Karpas-422 (cell line): ENCODE results near the gene PRSS1. TPM values are rescaled to one million over a fixed set of nuclear protein-coding genes. Genes with fewer than 3 reads are reported as not detected.

Experiments used
- DNase-seq: peaks from one replicate; pipeline ENCODE4 v3.0.0-alpha.2; 2015
- H2AFZ ChIP-seq: fragments of 200-600 bp; sonication (generic); 2 replicates; pipeline ENCODE4 v1.6.1; 2014; ENCODE audit warnings: antibody characterized with exemption, low read length, mixed read lengths
- H3K27ac ChIP-seq: fragments of 200-600 bp; sonication (generic); 2 replicates; pipeline ENCODE4 v1.5.1; 2014; ENCODE audit warnings: mild to moderate bottlenecking, low read length, moderate library complexity
- H3K27me3 ChIP-seq: fragments of 200-600 bp; sonication (generic); 2 replicates; pipeline ENCODE4 v1.6.1; 2014; ENCODE audit warnings: low read length, mixed read lengths
- H3K36me3 ChIP-seq: fragments of 200-600 bp; sonication (generic); 2 replicates; pipeline ENCODE4 v1.6.1; 2014; ENCODE audit warnings: low read length, mixed read lengths; ENCODE audit not compliant: insufficient read depth
- H3K4me1 ChIP-seq: fragments of 200-600 bp; sonication (generic); 2 replicates; pipeline ENCODE4 v1.6.1; 2014; ENCODE audit warnings: mild to moderate bottlenecking, low read length, mixed read lengths
- H3K4me2 ChIP-seq: fragments of 200-600 bp; sonication (generic); 2 replicates; pipeline ENCODE4 v1.6.1; 2014; ENCODE audit warnings: low read length, low read depth, mild to moderate bottlenecking; ENCODE audit not compliant: poor library complexity, severe bottlenecking
- H3K4me3 ChIP-seq: fragments of 200-600 bp; sonication (generic); 2 replicates; pipeline ENCODE4 v1.5.1; 2014; ENCODE audit warnings: mild to moderate bottlenecking, antibody characterized with exemption, low read length, mixed read lengths
- H3K79me2 ChIP-seq: fragments of 200-600 bp; sonication (generic); 2 replicates; pipeline ENCODE4 v1.6.1; 2014; ENCODE audit warnings: mild to moderate bottlenecking, low read length, mixed read lengths
- H3K9ac ChIP-seq: fragments of 200-600 bp; sonication (generic); 2 replicates; pipeline ENCODE4 v1.6.0; 2014; ENCODE audit warnings: low read length
- H3K9me2 ChIP-seq: fragments of 200-600 bp; sonication (generic), shearing (Covaris generic); replicated peaks from 2 replicates; pipeline ENCODE4 v1.6.0; 2014; ENCODE audit warnings: mild to moderate bottlenecking, low read length, moderate library complexity; ENCODE audit not compliant: insufficient read depth
- H3K9me3 ChIP-seq: fragments of 300-700, 200-600 bp; sonication (generic); 2 replicates; pipeline ENCODE4 v1.6.1; 2014; ENCODE audit warnings: low read length, mixed read lengths
- H4K20me1 ChIP-seq: fragments of 200-600 bp; sonication (generic); 2 replicates; pipeline ENCODE4 v1.6.1; 2014; ENCODE audit warnings: mild to moderate bottlenecking, antibody characterized with exemption, low read length, low read depth; ENCODE audit not compliant: insufficient read depth
- small RNA-seq: library from RNA; depleted of rRNA; stranded (forward); fragments of <200 nt; gene quantifications from one replicate; pipeline ENCODE3, GENCODE V24; 2014
- total RNA-seq: library from RNA; depleted of rRNA; stranded (reverse); fragments of >200 nt; shearing (Covaris generic); gene quantifications from 2 replicates; pipeline ENCODE4 v1.2.3, GENCODE V29; 2014; ENCODE audit warnings: low replicate concordance; rRNA removed

PRSS1 gene
- total RNA-seq, 1 experiment from 2014 or later = not detected

- DNase-seq = no peak
- no peak overlapping the region for H3K27ac ChIP-seq
- H3K4me2 ChIP-seq = no peak overlapping the region
- no peak overlapping the region for H2AFZ ChIP-seq
- H3K9me2 ChIP-seq = no peaks in the 10 kb centered on the region
- no peaks in the 10 kb centered on the region for H4K20me1 ChIP-seq
- H3K9me3 ChIP-seq = no peaks in the 10 kb centered on the region
- H3K27me3 ChIP-seq = no peaks in the 10 kb centered on the region
- no peak overlapping the region for H3K4me3 ChIP-seq
- H3K79me2 ChIP-seq = no peaks in the 10 kb centered on the region
- no peaks in the 10 kb centered on the region for H3K36me3 ChIP-seq
- no peaks in the 10 kb centered on the region for H3K4me1 ChIP-seq
- no peak overlapping the region for H3K9ac ChIP-seq
Observed at GRCh38 chr7:142800699-142801260, 51.5 kb downstream of the PRSS1 start.

- no peaks in the 10 kb centered on the region for H3K9me2 ChIP-seq
- no peaks in the 10 kb centered on the region for H4K20me1 ChIP-seq
- H3K27ac ChIP-seq = no peak overlapping the region
- H3K4me1 ChIP-seq = no peaks in the 10 kb centered on the region
- no peaks in the 10 kb centered on the region for H3K9me3 ChIP-seq
- no peaks in the 10 kb centered on the region for H3K27me3 ChIP-seq
- H3K79me2 ChIP-seq = no peaks in the 10 kb centered on the region
- no peaks in the 10 kb centered on the region for H3K36me3 ChIP-seq
- H2AFZ ChIP-seq = no peak overlapping the region
- H3K4me2 ChIP-seq = no peak overlapping the region
- no peak for DNase-seq
- no peak overlapping the region for H3K9ac ChIP-seq
- no peak overlapping the region for H3K4me3 ChIP-seq
Observed at GRCh38 chr7:142801601-142802295, 52.5 kb downstream of the PRSS1 start.

DNA sequence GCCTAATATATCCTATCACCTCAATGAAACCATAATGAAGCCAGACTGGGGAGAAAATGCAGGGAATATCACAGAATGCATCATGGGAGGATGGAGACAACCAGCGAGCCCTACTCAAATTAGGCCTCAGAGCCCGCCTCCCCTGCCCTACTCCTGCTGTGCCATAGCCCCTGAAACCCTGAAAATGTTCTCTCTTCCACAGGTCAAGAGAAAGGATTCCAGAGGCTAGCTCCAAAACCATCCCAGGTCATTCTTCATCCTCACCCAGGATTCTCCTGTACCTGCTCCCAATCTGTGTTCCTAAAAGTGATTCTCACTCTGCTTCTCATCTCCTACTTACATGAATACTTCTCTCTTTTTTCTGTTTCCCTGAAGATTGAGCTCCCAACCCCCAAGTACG is 53.0 kb downstream of the PRSS1 start:
- Histone ChIP-seq H3K9me2 (no peaks in the 10 kb centered on the region), H3K4me1 (no peaks in the 10 kb centered on the region), H4K20me1 (no peaks in the 10 kb centered on the region), H3K27ac (no peak overlapping the region), H3K36me3 (no peaks in the 10 kb centered on the region), H3K4me3 (no peak overlapping the region), H2AFZ (no peak overlapping the region), H3K27me3 (no peaks in the 10 kb centered on the region), H3K9ac (no peak overlapping the region), H3K9me3 (no peaks in the 10 kb centered on the region), H3K79me2 (no peaks in the 10 kb centered on the region), H3K4me2 (no peak overlapping the region)
- DNase-seq = no peak

Small RNAs within 50 kb of the gene (small RNA-seq; reads per million reads assigned to genes)
- not detected for gene TRBD1
- not detected for gene TRBJ1-1
- gene TRBJ1-2 = not detected
- gene TRBJ1-3 = not detected
- gene TRBJ1-4 = not detected
- not detected for gene TRBJ1-5
- not detected for gene TRBJ1-6
- gene TRBJ2-1 = not detected
- not detected for gene TRBJ2-2
- gene TRBJ2-2P = not detected
- gene TRBJ2-3 = not detected
- not detected for gene TRBJ2-4
- not detected for gene TRBJ2-5
- gene TRBJ2-6 = not detected
- not detected for gene TRBJ2-7

Other genes starting within 250 kb of the PRSS1 start
- gene PRSS2, start 21.5 kb downstream of the PRSS1 start, total RNA-seq = not detected in 2 replicates
- not detected in 2 replicates for gene EPHB6, start 105.6 kb downstream of the PRSS1 start, total RNA-seq
- gene TRPV6, start 136.3 kb downstream of the PRSS1 start, total RNA-seq = 0.07 TPM in 1 of 2 replicates, not detected in the other
- gene TRPV5, start 184.3 kb downstream of the PRSS1 start, total RNA-seq = not detected in 2 replicates
- gene LLCFC1, start 190.0 kb downstream of the PRSS1 start, total RNA-seq = not detected in 2 replicates
- gene KEL, start 212.9 kb downstream of the PRSS1 start, total RNA-seq = 0.36 TPM in 1 of 2 replicates, not detected in the other